COR-L47 (cell line): ENCODE data around the gene CIAO2B.

Source experiments
- DNase-seq: peaks from one replicate; lab custom pipeline; 2025; lab: John Stamatoyannopoulos, UW

CIAO2B gene

GRCh38 chr16:66886321-66886720, 47.9 kb downstream of the CIAO2B start:
- no peak for DNase-seq

GRCh38 chr16:66885491-66885890, 48.7 kb downstream of the CIAO2B start:
- DNase-seq, result no peak

- no peak for DNase-seq
Observed at GRCh38 chr16:66882702-66883101, 51.5 kb downstream of the CIAO2B start.
